ENCODE results near the gene BTBD6. TPM values are rescaled to one million over a fixed set of nuclear protein-coding genes. Genes with fewer than 3 reads are reported as not detected.

BTBD6 gene
- total and polyA plus RNA-seq, 2 of the 8 experiments (the other 6 are each of a cell fraction or from before 2014, with no cell fraction given): 10.1 to 10.2 TPM

DNA sequence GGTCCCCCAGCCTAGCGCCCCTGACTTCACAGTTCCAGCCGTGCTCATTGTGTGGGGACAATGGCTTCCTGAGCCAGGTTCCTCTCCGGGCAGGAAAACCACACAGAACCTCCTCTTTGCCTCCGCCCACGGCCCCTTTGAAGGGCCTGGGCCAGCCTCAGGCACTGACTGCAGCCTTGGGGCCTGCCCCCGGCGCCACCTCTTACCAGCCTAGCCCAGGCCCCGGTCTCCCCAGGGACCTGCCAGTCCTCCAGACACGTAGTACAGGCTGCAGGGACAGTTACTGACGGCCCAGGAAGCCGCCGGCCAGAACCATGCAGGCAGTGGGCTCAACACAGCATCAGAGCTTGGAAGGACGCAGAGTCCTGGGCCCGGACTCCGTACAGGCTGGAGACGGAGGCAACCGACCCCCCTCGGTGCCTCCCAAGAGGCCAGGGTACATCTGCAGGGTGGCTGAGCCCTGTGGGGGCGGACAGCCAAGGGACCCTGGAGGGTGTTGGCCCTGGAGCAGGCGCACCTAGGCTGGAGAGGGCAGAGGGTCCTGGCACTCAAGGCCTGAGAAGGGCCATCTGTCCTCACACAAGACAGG is 46.3 kb upstream of the BTBD6 start:
- ChIA-PET CTCF (ENCODE audit: partially characterized antibody) (interaction anchor here (0.9 to 6.2 kb wide), 28 partner anchors 10 to 279 kb away, joined by 3 to 36 read pairs (median 6); partner anchors contain the start of gene BTBD6), POLR2A (ENCODE audit: partially characterized antibody) (no interaction called here)
- H2BK20ac ChIP-seq (ENCODE audit: low read length): no peak overlapping the region
- H3K18ac ChIP-seq (ENCODE audit: extremely low read depth, low read length): no peak overlapping the region
- no peak overlapping the region for H3K27ac ChIP-seq (ENCODE audit: low read depth, low read length)
- no peak overlapping the region for H2BK120ac ChIP-seq (replicated peaks; ENCODE audit: low read depth, low read length)
- no peaks in the 10 kb centered on the region for H3K9me3 ChIP-seq (ENCODE audit: insufficient read depth in 2 of 2, low read depth in 1 of 2, low read length in 1 of 2)
- peaks cover 0 to 14% (median 4%) of the 10 kb centered on the region in 4 experiments; a peak in 5 of 7 replicates for H3K4me1 ChIP-seq (replicated peaks in 1 of 4; ENCODE audit: control insufficient read depth in 3 of 4, insufficient read depth in 4 of 4, low read length in 3 of 4)
- peak overlapping the region; percentile 78 for H3K4ac ChIP-seq (replicated peaks; ENCODE audit: insufficient read length, low read depth, low read length)
- no peak overlapping the region for H3K14ac ChIP-seq (ENCODE audit: insufficient read length)
- TF ChIP-seq EGR1 (IDR thresholded peaks at IDR 0.05; ENCODE audit: borderline replicate concordance, low read depth, low read length): peak; percentile 26; the same call in 1 of the 2 replicates
- no peak for TF ChIP-seq KDM5A (IDR thresholded peaks at IDR 0.05; ENCODE audit: low read length)
- no peak overlapping the region for H3K9ac ChIP-seq (replicated peaks in 1 of 4; ENCODE audit: extremely low read depth in 1 of 4, low read depth in 3 of 4, low read length in 3 of 4)
- no peak overlapping the region for H4K5ac ChIP-seq (ENCODE audit: insufficient read length, low read depth, low read length)
- no peaks in the 10 kb centered on the region for H3K36me3 ChIP-seq (ENCODE audit: control insufficient read depth in 2 of 4, insufficient read depth in 4 of 4, low read length in 3 of 4)
- H2AK5ac ChIP-seq (ENCODE audit: low read depth, low read length): no peak overlapping the region
- peaks cover 0 to 15% (median 12%) of the 10 kb centered on the region in 4 experiments; a peak in 4 of 7 replicates for H3K27me3 ChIP-seq (replicated peaks in 1 of 4; ENCODE audit: control insufficient read depth in 3 of 4, extremely low read depth in 1 of 4, insufficient read depth in 3 of 4, low read length in 3 of 4)
- no peak overlapping the region for H3K4me3 ChIP-seq (ENCODE audit: extremely low read depth in 1 of 4, insufficient read depth in 2 of 4, low read depth in 3 of 4, low read length in 4 of 4)
- DNase-seq (ENCODE audit: low read depth in 1 of 2, low spot score in 2 of 2) (no peak), FAIRE-seq (no peak)
- no peak overlapping the region for H2BK5ac ChIP-seq (ENCODE audit: low read depth, low read length)
- H4K8ac ChIP-seq (ENCODE audit: extremely low read depth, insufficient read depth, low read length): 0 out of 2 replicates have a peak overlapping the region, but pooled peaks have one; percentile 35
- H3K79me1 ChIP-seq (ENCODE audit: low read depth, low read length): no peaks in the 10 kb centered on the region
- H3K79me2 ChIP-seq (ENCODE audit: control insufficient read depth in 1 of 2, insufficient read depth in 2 of 2, low read length in 2 of 2): no peaks in the 10 kb centered on the region
- peaks cover 3 to 8% of the 10 kb centered on the region in 2 experiments for H4K20me1 ChIP-seq (replicated peaks in 1 of 2; ENCODE audit: control insufficient read depth in 1 of 2, insufficient read depth in 2 of 2, low read length in 2 of 2)
- no peak overlapping the region for H2AFZ ChIP-seq (ENCODE audit: low read length)
- 0 out of 2 replicates have a peak overlapping the region, but pooled peaks have one; percentile 27 for H2BK12ac ChIP-seq (ENCODE audit: low read depth, low read length)
- H3K56ac ChIP-seq (replicated peaks; ENCODE audit: insufficient read length, low read depth, low read length): no peak overlapping the region
- no peak overlapping the region for H4K91ac ChIP-seq (replicated peaks; ENCODE audit: insufficient read length, low read length)
- H3K4me2 ChIP-seq (ENCODE audit: insufficient read depth in 1 of 2, low read depth in 2 of 2, low read length in 2 of 2): no peak overlapping the region
- no peak overlapping the region for H2BK15ac ChIP-seq (ENCODE audit: low read length)
- no peak overlapping the region for H3K23ac ChIP-seq (ENCODE audit: insufficient read length)
- 89% methylated on average over 18 of the region's 20 CpGs; no CpG with 5 or more reads in 1 of the 2 experiments for WGBS, 2 experiments (ENCODE audit: extremely low coverage in 1 of 2, insufficient coverage in 1 of 2, insufficient read length in 1 of 2, insufficient replicate concordance in 2 of 2, low coverage in 1 of 2, low lambda C conversion rate in 2 of 2, missing lambda C conversion rate in 1 of 2)
- H3K23me2 ChIP-seq (ENCODE audit: low read depth, low read length): no peaks in the 10 kb centered on the region

All from H1 (cell line).